Right forelimb (tissue), 1 donor: Measurements from ENCODE around the gene RCN1.
"Not testable (repeated sequence)": the region's sequence is repeated elsewhere in the genome, so short reads cannot be mapped to it uniquely, and the experiment has no call there.

Source experiments
- DNase-seq: peaks from one replicate; pipeline ENCODE4 v3.0.0-alpha.2; 2018

The RCN1 gene

GRCh38 chr11:32090545-32091370 lies at the start of gene RCN1:
Gene RCN1 (plus strand): TSS chr11:32091074. CDS start chr11:32091197, 123 bp downstream.
- peak; percentile 91 for DNase-seq

- no peak for DNase-seq
These were observed 47.1 kb upstream of the RCN1 start for GRCh38 chr11:32043737-32044136.

DNA sequence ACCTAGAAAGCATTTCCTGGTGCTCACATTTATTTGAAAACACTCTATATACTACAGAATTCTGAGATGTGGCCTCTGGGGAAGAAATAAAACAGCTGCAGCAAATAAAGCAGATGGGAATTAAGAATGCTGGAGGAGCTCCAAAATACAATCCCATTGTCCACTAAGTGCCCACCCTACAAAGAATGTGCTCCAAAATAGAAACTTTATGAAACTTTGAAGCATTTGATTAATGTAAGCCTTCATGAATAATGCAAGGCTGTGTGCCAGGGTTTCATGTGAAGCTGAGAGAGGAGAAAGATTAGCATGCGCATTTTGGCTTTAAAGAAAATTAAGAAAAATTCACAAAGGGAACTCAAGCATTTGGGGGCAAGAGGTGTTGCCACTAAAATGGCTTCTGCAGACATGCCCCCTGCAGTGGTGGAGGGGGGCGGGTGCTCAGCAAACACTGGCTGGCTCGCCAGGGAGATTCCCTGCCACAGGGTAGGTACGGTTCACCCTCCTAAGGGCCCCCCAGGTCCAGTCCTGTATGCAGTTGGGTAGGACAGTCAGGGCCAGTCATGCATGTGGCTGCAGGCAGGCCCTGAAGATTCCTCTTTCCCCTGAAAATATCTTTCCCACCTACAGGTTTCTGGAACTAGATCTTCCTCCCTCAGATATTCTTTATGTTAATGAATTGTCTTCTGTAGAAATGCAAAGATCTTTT lies 46.6 kb upstream of the RCN1 start:
- DNase-seq: no peak

DNA sequence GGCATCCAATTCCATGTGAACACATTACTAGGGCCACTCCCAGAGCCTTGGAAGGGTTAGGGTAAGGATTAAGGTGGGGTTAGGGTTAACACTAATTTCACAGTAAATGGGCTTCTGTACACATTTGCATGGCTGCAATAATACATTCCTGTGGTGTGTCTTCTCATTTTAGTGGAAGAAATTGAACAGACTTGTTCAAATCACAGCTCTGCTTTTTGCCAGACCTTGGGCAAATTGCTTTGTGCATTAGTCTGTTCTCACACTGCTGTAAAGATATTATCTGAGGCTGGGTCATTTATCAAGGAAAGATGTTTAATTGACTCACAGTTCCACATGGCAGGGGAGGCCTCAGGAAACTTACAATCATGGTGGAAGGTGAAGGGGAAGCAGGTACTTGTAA lies 45.4 kb upstream of the RCN1 start:
- no peak for DNase-seq

- DNase-seq: no peak
These were observed 40.6 kb upstream of the RCN1 start for GRCh38 chr11:32050264-32050663.

GRCh38 chr11:32052215-32052614 lies 38.7 kb upstream of the RCN1 start:
- DNase-seq: peak; percentile 67

DNA sequence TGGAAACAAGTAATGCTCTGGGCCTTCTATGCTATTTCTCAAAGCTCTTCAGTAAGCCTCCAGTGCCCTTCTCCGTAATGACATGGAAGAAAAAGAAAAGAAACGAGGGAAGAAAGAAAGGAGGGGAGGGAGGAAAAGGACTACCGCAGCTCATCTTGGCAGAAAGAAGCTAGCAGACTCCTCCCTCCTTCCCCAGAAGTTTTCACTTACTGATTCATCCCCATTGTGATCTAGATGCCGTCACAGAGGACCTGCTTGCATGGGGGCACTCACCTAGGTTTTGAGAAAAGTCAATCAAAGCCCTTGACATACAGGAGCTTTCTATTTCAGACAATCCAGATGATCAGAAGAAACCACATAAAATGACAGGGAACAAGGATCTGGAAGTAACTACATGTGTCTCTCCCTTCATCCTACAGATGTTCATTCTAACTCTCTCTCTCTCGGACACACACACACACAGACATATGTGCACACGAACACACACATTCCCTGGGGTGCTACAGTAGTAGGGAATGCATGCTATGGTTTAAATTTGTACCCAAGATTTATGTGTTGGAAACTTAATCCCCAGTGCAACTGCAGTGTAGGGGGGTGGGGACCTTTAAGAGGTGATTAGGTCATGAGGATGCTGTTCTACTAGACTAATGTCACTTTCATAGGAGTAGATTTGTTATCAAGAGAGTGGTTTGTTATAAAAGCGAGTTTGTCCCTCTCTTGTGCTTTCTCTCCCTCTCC lies 37.6 kb upstream of the RCN1 start:
- no peak for DNase-seq

DNA sequence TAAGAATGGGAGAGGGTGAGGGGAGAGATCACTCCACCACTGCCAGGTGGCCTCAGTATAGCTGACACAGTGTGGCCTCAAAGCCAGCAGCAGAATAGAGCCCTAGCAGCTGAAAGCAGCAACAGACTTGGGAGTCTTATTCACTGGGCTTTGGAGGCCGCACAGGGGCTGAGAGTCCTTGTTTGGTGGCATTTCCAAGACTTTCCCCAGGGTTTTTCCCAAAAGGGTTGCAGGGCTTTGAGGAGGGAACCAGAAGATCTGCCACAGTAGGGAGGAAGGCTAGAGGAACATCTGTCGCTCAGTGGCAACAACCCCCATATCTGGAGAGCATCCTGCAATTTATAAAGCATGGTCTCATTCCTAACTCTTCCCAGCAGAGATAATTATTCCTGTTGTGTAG lies 35.0 kb upstream of the RCN1 start:
- DNase-seq: no peak

- DNase-seq: no peak
These were observed 34.4 kb upstream of the RCN1 start for GRCh38 chr11:32056438-32056837.

DNA sequence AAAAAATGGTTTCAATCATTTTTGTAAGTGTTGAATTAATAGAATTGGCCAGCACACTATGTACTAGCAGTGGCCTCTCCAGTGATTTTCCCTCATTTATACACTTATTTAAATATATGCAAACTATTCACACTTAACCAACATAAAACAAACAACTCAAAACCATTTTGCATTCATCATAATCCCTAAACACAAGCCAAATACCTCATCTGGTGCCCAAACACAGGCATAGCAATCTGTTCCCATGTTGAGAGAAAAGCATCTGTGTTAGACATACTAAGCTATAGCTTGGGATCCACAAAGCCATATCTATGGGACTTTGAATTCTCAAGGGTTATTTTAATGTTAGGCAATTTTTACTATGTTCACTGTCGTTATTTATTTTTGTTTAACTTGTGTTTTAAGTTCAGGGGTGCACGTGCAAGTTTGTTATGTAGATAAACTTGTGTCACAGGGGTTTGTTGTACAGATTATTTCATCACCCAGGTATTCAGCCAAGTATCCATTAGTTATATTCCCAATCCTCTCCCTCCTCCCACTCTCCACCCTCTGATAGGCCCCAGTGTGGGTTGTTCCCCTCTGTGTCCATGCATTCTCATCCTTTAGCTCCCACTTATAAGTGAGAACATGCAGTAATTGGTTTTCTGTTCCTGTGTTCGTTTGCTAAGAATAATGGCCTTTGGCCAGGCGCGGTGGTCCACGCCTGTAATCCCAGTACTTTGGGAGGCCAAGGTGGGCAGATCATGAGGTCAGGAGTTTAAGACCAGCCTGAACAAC lies 31.0 kb upstream of the RCN1 start:
- DNase-seq: no peak

- DNase-seq: no peak
These were observed 28.3 kb upstream of the RCN1 start for GRCh38 chr11:32062540-32062939.

- not testable (repeated sequence) for DNase-seq
These were observed 27.8 kb upstream of the RCN1 start for GRCh38 chr11:32063031-32063430.

DNA sequence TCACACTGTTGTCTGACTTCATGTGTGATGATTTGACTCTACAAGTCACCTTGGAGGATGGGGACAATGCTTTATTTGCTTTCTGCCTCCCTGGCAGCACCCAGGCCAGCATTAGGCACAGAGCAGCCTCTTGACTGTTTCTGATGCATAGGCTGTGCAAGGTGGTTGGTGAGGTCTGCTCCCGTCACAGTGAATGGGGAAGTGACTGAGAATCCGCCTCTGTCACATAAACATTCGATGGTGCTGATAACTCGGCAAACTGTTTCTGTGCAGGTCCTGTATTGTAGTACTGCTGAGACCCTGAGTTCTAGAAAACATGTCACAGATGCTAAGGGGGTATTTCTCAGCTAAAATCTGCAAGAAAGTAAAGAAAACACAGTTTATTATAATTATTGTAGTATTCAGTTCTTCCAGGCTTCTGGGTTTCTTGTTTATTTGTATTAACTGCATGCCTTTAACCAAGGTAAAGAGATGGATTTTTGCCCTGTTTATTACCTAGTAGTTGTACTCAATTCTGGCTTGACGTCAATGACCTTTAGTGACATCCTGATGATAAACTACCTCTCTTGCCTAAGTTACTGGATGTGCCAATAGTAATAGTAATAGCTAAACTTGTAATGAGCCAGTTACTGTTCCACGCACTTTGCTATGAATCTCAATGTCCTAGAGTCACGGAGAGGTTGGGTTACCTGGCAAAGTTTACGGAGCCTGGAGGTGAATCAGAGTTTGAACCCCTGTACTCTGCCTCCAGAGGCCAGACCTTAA lies 24.8 kb upstream of the RCN1 start:
- no peak for DNase-seq

DNA sequence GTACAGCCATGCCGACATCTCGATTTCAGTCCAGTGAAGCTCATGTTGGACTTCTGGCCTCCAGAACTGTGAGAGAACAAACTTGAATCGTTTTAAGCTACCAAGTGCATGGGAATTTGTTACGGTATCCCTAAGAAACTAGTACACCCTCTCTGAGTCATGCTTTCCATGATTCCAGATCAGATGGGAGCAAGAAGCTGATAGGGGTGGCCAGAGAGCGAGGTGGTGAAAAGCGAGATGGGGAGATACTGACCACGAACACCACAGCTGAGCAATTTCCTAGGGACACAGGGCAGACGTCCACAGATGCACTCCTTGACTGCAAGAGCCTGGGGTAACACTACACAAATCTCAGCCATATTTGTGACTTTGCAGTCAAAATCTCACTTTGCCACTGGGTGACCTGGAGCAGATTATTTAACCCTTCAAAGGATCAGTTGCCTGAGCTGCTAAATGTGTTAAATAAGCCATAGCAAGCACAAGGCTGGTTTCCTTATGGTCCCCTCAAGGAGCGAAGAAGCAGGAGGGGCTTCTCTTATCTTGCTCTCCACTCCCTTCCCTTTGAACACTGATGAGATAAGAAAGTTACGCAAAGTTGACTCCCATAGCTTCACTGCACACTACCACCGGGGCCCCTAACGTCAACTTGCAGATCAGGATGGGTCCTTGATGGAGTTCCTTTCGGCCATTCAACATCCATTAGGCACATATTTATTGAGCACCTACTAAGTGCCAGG lies 22.6 kb upstream of the RCN1 start:
- no peak for DNase-seq

GRCh38 chr11:32069361-32070058 lies 21.4 kb upstream of the RCN1 start:
- DNase-seq: no peak

- DNase-seq: no peak
These were observed 20.2 kb upstream of the RCN1 start for GRCh38 chr11:32070692-32071091.

GRCh38 chr11:32071811-32072210 lies 19.1 kb upstream of the RCN1 start:
- DNase-seq: no peak

- no peak for DNase-seq
These were observed 17.8 kb upstream of the RCN1 start for GRCh38 chr11:32072872-32073643.

DNA sequence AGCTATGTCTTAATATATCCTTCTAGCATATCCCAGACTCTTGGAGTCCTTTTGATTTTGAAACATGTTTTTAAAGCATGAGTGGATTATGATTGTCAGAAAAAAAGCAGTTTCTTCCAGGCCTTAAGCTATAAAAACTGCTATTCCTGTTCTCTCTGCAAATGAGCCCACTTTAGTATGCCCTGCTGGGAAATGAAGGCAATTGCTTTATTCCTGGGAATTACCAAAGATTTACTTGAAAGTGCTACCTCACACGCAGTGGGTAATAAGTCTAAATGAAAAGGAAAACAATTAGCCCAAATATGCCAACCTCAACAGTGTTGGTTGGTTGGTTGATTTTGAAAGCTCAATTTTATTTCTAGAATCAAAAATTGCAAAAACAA lies 17.2 kb upstream of the RCN1 start:
- DNase-seq: no peak

GRCh38 chr11:32079553-32079952 lies 11.3 kb upstream of the RCN1 start:
- DNase-seq: no peak
